ENCODE data around the gene NINJ1.

The NINJ1 gene

GRCh38 chr9:93134015-93134739, at the start of gene NINJ1:
Gene NINJ1 (minus strand): TSS chr9:93134251. CDS start chr9:93134217, 34 bp downstream.
- DNase-seq = peak; percentile 86

GRCh38 chr9:93183131-93183662, 49.1 kb upstream of the NINJ1 start:
- no peak for DNase-seq

- DNase-seq = no peak
Observed at GRCh38 chr9:93182572-93182971, 48.5 kb upstream of the NINJ1 start.

- DNase-seq = no peak
Observed at GRCh38 chr9:93181672-93182435, 47.8 kb upstream of the NINJ1 start.

- DNase-seq = no peak
Observed at GRCh38 chr9:93180938-93181337, 46.9 kb upstream of the NINJ1 start.

GRCh38 chr9:93178851-93179786, 45.1 kb upstream of the NINJ1 start:
- DNase-seq = no peak

- no peak for DNase-seq
Observed at GRCh38 chr9:93177676-93178075, 43.6 kb upstream of the NINJ1 start.

- no peak for DNase-seq
Observed at GRCh38 chr9:93174976-93175375, 40.9 kb upstream of the NINJ1 start.

- no peak for DNase-seq
Observed at GRCh38 chr9:93173365-93174051, 39.5 kb upstream of the NINJ1 start.

- DNase-seq = no peak
Observed at GRCh38 chr9:93172666-93173364, 38.8 kb upstream of the NINJ1 start.

- no peak for DNase-seq
Observed at GRCh38 chr9:93171261-93171990, 37.4 kb upstream of the NINJ1 start.

- DNase-seq = peak; percentile 66
Observed at GRCh38 chr9:93170571-93170970, 36.5 kb upstream of the NINJ1 start.

- DNase-seq = no peak
Observed at GRCh38 chr9:93169444-93169843, 35.4 kb upstream of the NINJ1 start.

GRCh38 chr9:93168581-93168980, 34.5 kb upstream of the NINJ1 start:
- DNase-seq = no peak

GRCh38 chr9:93167838-93168237, 33.8 kb upstream of the NINJ1 start:
- DNase-seq = no peak

- DNase-seq = no peak
Observed at GRCh38 chr9:93167185-93167584, 33.1 kb upstream of the NINJ1 start.

GRCh38 chr9:93166699-93167098, 32.6 kb upstream of the NINJ1 start:
- DNase-seq = no peak

GRCh38 chr9:93164085-93164484, 30.0 kb upstream of the NINJ1 start:
- no peak for DNase-seq

GRCh38 chr9:93161786-93162562, 27.9 kb upstream of the NINJ1 start:
- no peak for DNase-seq

Measured in activated CD4-positive, alpha-beta T cell treated with anti-CD3 and anti-CD28 coated beads, Interleukin-2, Interleukin-6, amounts not matched to agents 100 ng/mL and 50 ng/mL, durations not matched to agents 16 hours and 8 hours (primary cell).